Colonic mucosa (tissue), 4 donors: Measurements from ENCODE around the gene MAP7D1. TPM values are rescaled to one million over a fixed set of nuclear protein-coding genes. Genes with fewer than 3 reads are reported as not detected.
A peak's percentile ranks its signal among the peaks of the same experiment; 100 is the strongest.

Source experiments
- DNase-seq: peaks from one replicate; pipeline ENCODE4 v3.0.0-alpha.2; 2020
- H3K27ac ChIP-seq: fragments of 200-600 bp; one replicate; pipeline ENCODE4 v1.8.0; 2021
- H3K27me3 ChIP-seq: fragments of 200-600 bp; one replicate; pipeline ENCODE4 v1.8.0; 2021
- H3K36me3 ChIP-seq: fragments of 200-600 bp; one replicate; pipeline ENCODE4 v1.8.0; 2021
- H3K4me1 ChIP-seq: fragments of 200-600 bp; one replicate; pipeline ENCODE4 v1.8.0; 2021; ENCODE audit warnings: mild to moderate bottlenecking
- H3K4me3 ChIP-seq: fragments of 200-600 bp; one replicate; pipeline ENCODE4 v1.8.0; 2021
- H3K9ac ChIP-seq, 2 donors: one replicate each; pipeline ENCODE4 v1.7.0; 2013; ENCODE audit warnings: control low read depth in 2 of 2, low read depth in 2 of 2, low read length in 2 of 2
- H3K9me3 ChIP-seq: fragments of 200-600 bp; one replicate; pipeline ENCODE4 v1.8.0; 2021
- intact Hi-C: fragments of 100-400 bp; cut with DNase I; formaldehyde crosslinking; loops from one replicate; pipeline ENCODE4 v1.14.1; 2022
- total RNA-seq, 2 donors: library from RNA; stranded (reverse); fragmentation: NEBNext Ultra II Directional in 1 of 2; extraction: Animal tissue kit (Norgen Biotek cat#: 25700) in 1 of 2; gene quantifications; one replicate each; pipeline ENCODE4 v1.2.1, GENCODE V29; 2021
- TF ChIP-seq, protein P1 (sequence below): fragments of 200-600 bp; IDR thresholded peaks from one replicate; pipeline ENCODE4 v1.8.0; 2022; ENCODE audit warnings: antibody characterized with exemption, mild to moderate bottlenecking
- donor health status: healthy.
- donor health status: DM: no; HTN: no; CAD: no.
- donor health status: DM: no; HTN: no; CAD: no.

Gene MAP7D1
- total RNA-seq, 2 donors from 2014 or later = 37.7 to 50.0 TPM

DNA sequence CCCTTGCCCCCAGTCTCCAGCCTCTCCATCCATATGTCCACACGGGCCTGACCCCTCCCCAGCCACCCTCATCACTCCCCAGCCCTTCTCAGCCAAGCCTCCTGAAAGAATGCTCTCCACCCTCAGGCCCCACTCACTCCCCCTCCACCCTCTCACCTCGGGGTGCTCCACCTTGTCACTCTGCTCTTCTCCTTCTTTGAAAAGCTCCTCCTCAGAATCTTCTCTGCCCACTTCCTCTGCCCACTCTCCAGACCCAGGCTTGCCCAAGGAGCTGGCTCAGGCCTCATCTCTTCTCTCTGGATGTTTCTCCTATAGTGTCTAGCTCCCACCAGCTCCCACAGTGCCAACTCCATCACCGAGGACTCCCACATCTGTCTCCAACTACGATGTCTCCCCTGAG lies 44.8 kb upstream of the MAP7D1 start:
- no peak overlapping the region for H3K27ac ChIP-seq
- H3K27me3 ChIP-seq = no peaks in the 10 kb centered on the region
- H3K9me3 ChIP-seq = no peaks in the 10 kb centered on the region
- intact Hi-C loops = no loop called here
- TF ChIP-seq, protein P1, sequence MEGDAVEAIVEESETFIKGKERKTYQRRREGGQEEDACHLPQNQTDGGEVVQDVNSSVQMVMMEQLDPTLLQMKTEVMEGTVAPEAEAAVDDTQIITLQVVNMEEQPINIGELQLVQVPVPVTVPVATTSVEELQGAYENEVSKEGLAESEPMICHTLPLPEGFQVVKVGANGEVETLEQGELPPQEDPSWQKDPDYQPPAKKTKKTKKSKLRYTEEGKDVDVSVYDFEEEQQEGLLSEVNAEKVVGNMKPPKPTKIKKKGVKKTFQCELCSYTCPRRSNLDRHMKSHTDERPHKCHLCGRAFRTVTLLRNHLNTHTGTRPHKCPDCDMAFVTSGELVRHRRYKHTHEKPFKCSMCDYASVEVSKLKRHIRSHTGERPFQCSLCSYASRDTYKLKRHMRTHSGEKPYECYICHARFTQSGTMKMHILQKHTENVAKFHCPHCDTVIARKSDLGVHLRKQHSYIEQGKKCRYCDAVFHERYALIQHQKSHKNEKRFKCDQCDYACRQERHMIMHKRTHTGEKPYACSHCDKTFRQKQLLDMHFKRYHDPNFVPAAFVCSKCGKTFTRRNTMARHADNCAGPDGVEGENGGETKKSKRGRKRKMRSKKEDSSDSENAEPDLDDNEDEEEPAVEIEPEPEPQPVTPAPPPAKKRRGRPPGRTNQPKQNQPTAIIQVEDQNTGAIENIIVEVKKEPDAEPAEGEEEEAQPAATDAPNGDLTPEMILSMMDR = no peak
- H3K4me3 ChIP-seq = no peak overlapping the region
- H3K9ac ChIP-seq = no peak overlapping the region
- no peak for DNase-seq
- no peaks in the 10 kb centered on the region for H3K36me3 ChIP-seq
- H3K4me1 ChIP-seq = no peaks in the 10 kb centered on the region

DNA sequence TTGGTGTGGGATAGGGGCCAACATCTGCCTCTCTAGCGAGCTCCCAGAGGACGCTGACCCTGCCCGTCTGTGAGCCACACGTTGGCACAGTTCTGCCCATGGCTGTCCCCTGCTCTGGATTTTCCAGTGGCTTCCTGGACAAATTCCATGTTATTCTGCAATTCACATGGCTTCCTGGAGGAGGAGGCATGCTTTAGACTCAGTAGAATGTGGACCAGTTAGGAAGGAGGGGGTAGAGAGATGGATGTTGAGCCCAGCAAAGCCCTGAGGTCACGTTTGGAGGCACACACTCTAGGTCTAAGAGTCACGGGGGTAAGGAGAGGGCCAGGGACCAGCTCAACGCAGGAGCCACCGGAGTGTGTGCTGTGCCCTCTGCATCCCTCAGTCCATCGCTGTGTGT lies 43.1 kb upstream of the MAP7D1 start:
- TF ChIP-seq, protein P1 = no peak
- intact Hi-C loops = no loop called here

DNA sequence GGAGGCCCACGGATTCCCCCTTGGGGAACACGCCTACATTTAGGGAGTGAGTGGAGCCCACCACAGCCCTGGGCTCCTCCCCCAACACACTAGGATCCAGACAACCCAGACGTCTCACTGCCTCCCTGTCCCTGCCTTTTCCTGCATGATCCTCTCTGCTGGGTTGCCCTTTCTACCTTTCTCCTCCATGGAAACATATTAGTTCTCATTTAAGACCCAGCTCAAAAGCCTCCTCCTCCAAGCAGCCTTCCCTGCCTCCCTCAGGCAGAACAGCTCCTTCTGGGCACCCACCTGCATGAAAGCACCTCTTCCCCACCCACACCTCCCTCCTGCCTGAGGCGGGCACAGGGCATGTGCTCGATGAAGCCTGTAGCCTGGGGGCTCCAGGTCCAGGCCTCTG lies 41.6 kb upstream of the MAP7D1 start:
- H3K27me3 ChIP-seq = no peaks in the 10 kb centered on the region
- H3K4me3 ChIP-seq = no peak overlapping the region
- no peaks in the 10 kb centered on the region for H3K9me3 ChIP-seq
- no peaks in the 10 kb centered on the region for H3K36me3 ChIP-seq
- no peak overlapping the region for H3K9ac ChIP-seq
- intact Hi-C loops = no loop called here
- no peak overlapping the region for H3K27ac ChIP-seq
- TF ChIP-seq, protein P1 = no peak
- no peak for DNase-seq
- H3K4me1 ChIP-seq = no peaks in the 10 kb centered on the region

More for the DNA sequence above, 43.1 kb upstream of the MAP7D1 start:
- Histone ChIP-seq H3K9me3 (no peaks in the 10 kb centered on the region), H3K36me3 (no peaks in the 10 kb centered on the region), H3K9ac (no peak overlapping the region), H3K4me1 (no peaks in the 10 kb centered on the region), H3K4me3 (no peak overlapping the region), H3K27me3 (no peaks in the 10 kb centered on the region), H3K27ac (no peak overlapping the region)
- no peak for DNase-seq

DNA sequence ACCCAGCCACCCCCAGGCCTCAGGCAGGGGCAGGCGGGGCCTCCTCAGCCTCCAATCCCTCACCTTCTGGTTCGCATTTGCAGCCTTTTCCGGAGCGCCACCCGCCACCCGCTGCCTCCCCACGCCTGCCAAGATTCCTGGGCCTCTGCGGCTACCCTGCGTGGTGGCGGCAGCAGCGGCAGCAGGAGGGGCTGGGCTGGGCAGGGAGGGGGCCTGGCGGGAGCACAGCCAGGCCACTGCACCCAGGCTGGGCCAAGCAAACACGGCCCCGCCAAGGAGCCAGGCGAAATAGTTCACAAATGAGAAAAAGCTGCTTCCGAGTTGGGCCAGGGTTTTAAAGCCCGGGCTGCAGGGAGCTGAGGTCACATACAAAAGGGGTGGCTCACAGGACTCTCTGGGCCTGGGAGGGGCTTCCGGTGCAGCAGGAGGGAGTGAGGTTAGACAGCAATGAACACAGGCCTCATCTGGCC lies 40.7 kb upstream of the MAP7D1 start:
- Histone ChIP-seq H3K4me1 (no peaks in the 10 kb centered on the region), H3K36me3 (no peaks in the 10 kb centered on the region), H3K9ac (no peak overlapping the region), H3K27me3 (no peaks in the 10 kb centered on the region), H3K27ac (no peak overlapping the region), H3K9me3 (no peaks in the 10 kb centered on the region), H3K4me3 (no peak overlapping the region)
- DNase-seq = peak; percentile 17
- intact Hi-C loops = no loop called here
- TF ChIP-seq, protein P1 = no peak

DNA sequence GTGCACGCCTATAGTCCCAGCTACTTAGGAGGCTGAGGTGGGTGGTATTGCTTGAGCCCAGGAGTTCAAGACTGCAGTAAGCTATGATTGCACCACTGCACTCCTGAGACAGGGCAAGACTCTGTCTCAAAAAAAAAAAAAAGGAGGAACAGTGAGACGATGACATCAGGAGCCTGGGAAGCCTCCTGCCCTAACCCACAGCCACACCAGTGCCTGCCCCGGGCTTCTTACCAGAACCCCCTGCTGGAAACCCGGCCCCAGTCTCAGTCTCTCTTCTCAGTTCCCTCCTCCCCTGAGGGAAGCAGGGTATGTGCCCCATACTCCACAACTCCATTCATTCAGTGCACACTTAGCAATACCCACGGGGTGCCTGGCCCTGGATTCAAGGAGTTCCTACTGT lies 40.0 kb upstream of the MAP7D1 start:
- Histone ChIP-seq H3K27ac (no peak overlapping the region), H3K4me3 (no peak overlapping the region), H3K36me3 (no peaks in the 10 kb centered on the region), H3K9ac (no peak overlapping the region), H3K9me3 (no peaks in the 10 kb centered on the region), H3K4me1 (no peaks in the 10 kb centered on the region), H3K27me3 (no peaks in the 10 kb centered on the region)
- TF ChIP-seq, protein P1 = no peak
- DNase-seq = no peak
- intact Hi-C loops = no loop called here
